ENCODE measurements around the gene NRAP.

The NRAP gene

GRCh38 chr10:113605268-113605978 is 58.4 kb downstream of the NRAP start:
- no peak for DNase-seq

- no peak for DNase-seq
Observed at GRCh38 chr10:113604572-113604971, 59.3 kb downstream of the NRAP start.

- no peak for DNase-seq
Observed at GRCh38 chr10:113603057-113603777, 60.6 kb downstream of the NRAP start.

GRCh38 chr10:113600569-113600968 is 63.3 kb downstream of the NRAP start:
- DNase-seq, result no peak

- no peak for DNase-seq
Observed at GRCh38 chr10:113594652-113595051, 69.2 kb downstream of the NRAP start.

- no peak for DNase-seq
Observed at GRCh38 chr10:113592380-113592779, 71.5 kb downstream of the NRAP start.

GRCh38 chr10:113590581-113590980 is 73.3 kb downstream of the NRAP start:
- no peak for DNase-seq

GRCh38 chr10:113589201-113589770 is 74.6 kb downstream of the NRAP start:
- DNase-seq, result no peak

- no peak for DNase-seq
Observed at GRCh38 chr10:113585949-113586348, 77.9 kb downstream of the NRAP start.

GRCh38 chr10:113583571-113583970 is 80.3 kb downstream of the NRAP start:
- DNase-seq, result no peak

GRCh38 chr10:113581092-113581491 is 82.7 kb downstream of the NRAP start:
- no peak for DNase-seq

GRCh38 chr10:113578773-113579172 is 85.1 kb downstream of the NRAP start:
- DNase-seq, result no peak

GRCh38 chr10:113576852-113577251 is 87.0 kb downstream of the NRAP start:
- no peak for DNase-seq

- no peak for DNase-seq
Observed at GRCh38 chr10:113573368-113573767, 90.5 kb downstream of the NRAP start.

- no peak for DNase-seq
Observed at GRCh38 chr10:113572520-113573290, 91.1 kb downstream of the NRAP start.

GRCh38 chr10:113569576-113569975 is 94.3 kb downstream of the NRAP start:
- no peak for DNase-seq

GRCh38 chr10:113566888-113567287 is 97.0 kb downstream of the NRAP start:
- no peak for DNase-seq

GRCh38 chr10:113565364-113565763 is 98.5 kb downstream of the NRAP start:
- no peak for DNase-seq

GRCh38 chr10:113563306-113564088 is 100.3 kb downstream of the NRAP start:
- DNase-seq, result peak; percentile 29 to 65 (median 41)

GRCh38 chr10:113562704-113563103 is 101.1 kb downstream of the NRAP start:
- no peak for DNase-seq

GRCh38 chr10:113562069-113562468 is 101.8 kb downstream of the NRAP start:
- DNase-seq, result no peak

- no peak for DNase-seq
Observed at GRCh38 chr10:113561214-113561613, 102.6 kb downstream of the NRAP start.
